ENCODE data around the gene LRRN3.
A peak's percentile ranks its signal among the peaks of the same experiment; 100 is the strongest.
"Not testable (repeated sequence)": the region's sequence is repeated elsewhere in the genome, so short reads cannot be mapped to it uniquely, and the experiment has no call there.

Gene LRRN3

GRCh38 chr7:111090846-111091245 is at the start of gene LRRN3:
Gene LRRN3, plus strand, starts transcription at chr7:111091127. Its CDS starts 31,646 bp downstream, at chr7:111122773.
- DNase-seq (ENCODE audit: low spot score): peak; percentile 54

DNA sequence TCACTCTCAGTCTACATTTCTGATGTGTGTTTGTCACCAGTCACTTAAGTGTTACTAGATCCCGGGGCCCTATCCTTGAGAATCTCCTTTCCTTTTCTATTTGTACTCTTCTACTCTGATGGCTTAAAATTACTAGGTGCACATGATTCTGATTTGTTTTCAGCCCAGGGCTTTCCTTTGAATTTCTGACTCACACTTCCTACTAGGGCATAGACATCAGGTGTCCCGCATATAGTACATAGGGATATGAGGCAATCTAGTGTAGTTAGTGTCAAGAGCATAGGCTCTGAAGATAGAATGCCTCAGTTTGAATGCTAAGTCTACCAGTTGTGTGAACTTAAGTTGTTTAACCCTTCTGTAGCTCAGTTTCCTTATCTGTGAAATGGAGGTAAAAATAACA is 49.4 kb upstream of the LRRN3 start:
- DNase-seq (ENCODE audit: low spot score): no peak

DNA sequence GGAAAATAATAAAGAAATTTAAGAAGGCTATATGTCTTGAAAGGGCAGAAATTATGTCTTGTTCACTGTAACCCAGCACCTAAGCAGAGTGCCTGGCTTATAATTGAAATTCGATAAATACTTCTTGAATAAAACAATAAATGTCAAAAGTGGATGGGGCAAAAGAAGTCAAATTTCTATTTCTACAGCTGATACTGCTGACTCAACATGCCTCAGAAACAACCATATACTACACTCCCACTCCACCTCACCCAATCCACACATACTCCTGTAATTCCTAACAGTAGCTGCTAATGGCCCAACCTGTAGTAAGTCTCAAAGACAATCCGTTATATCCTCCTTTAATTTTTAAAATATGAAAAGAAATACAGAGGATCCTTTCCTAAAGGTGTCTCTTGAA is 48.1 kb upstream of the LRRN3 start:
- no peak for DNase-seq (ENCODE audit: low spot score)

GRCh38 chr7:111043561-111043960 is 47.4 kb upstream of the LRRN3 start:
- DNase-seq (ENCODE audit: low spot score): no peak

DNA sequence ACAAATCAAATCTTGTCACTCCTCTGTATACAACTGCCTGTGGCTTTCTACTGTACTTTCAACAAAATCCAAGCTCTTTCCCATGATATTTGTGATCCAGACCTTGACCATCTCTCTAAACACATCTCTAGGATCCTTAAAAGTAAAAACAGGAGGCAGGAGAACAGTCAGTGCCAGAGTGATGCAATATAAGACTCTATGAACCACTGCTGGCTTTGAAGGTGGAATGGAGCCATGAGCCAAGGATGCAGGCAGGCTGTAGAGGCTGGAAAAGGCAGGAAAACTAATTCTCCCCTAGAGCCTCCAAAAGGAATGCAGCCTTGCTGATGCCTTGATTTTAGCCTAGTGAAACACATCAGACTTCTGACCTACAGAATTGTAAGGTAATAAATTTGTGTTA is 45.5 kb upstream of the LRRN3 start:
- DNase-seq (ENCODE audit: low spot score): no peak

DNA sequence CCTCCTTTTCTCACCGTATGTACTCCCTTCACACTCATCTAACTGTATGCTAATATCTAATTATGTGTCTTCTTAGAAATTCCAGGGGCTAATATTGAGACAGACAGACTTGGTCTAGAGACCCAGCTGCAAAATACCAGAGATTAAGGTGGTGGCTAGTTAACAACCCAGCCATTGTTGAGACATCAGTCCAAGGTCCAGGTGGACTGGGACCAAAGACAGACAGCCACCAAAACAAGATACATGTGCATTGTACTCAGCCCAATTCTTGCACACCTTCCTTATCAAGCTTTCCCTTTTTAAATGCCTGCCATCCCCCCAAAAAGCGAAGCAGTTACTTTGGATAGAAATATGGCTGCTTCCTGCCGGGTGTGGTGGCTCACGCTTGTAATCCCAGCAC is 43.3 kb upstream of the LRRN3 start:
- DNase-seq (ENCODE audit: low spot score): no peak

GRCh38 chr7:111049971-111050680 is 40.8 kb upstream of the LRRN3 start:
- DNase-seq (ENCODE audit: low spot score): no peak

GRCh38 chr7:111050875-111051416 is 40.0 kb upstream of the LRRN3 start:
- no peak for DNase-seq (ENCODE audit: low spot score)

DNA sequence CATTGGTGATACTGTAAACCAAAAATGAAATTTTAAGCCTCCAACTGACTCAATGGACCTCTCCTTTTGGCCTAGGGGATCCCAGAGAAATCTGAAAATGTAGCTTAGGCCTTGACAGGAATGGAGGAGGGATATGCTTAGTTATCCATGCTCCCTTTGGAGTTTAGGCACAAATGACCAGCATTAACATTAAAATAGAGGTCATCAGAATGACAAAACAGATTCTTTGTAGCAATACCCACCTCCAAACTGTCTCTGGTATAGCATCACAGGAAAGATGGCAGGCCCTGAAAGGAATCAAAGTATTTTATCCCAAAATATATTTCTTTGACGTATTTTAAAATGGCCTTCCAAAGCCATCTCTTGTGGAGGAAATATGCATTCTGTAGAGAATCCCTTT is 39.1 kb upstream of the LRRN3 start:
- no peak for DNase-seq (ENCODE audit: low spot score)

- no peak for DNase-seq (ENCODE audit: low spot score)
These were observed 37.9 kb upstream of the LRRN3 start for GRCh38 chr7:111053035-111053434.

GRCh38 chr7:111056371-111056770 is 34.6 kb upstream of the LRRN3 start:
- DNase-seq (ENCODE audit: low spot score): no peak

DNA sequence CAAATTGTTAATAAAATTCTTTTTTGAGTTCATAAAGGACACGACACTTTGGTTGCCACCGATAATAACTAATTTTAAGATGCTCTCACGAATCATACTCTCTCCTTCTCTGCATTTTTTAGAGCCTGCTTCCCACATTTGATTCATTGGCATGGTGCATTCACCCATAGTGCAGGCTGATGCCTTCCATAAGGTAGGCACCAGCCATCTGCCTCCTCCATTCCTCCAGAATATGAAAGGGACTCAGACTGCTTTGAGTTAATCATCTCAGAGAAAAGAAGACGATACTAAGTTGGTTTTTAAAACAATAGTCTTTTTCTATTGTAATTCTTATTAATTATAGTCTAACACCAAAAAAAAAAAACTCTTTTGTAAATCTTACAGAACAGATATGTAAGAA is 33.9 kb upstream of the LRRN3 start:
- DNase-seq (ENCODE audit: low spot score): no peak

DNA sequence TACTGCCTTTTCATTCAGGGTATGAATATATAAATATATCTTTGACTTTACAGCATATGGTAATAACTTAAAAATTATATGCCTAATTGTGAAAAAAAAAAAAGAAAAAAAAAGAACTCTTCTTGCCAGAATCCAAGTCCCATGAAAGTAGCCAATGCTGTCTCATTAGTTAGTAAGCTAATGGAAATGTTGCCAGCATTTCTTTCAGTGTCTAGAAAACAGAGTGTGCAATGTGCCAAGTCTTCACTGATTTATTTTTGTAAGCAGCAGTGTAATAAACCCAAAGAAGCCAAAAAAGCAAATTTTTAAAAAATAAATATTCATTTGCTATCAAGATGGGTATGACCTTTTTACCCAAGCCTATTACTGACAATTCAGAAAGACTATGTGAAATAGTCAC is 31.1 kb upstream of the LRRN3 start:
- DNase-seq (ENCODE audit: low spot score): no peak

GRCh38 chr7:111063166-111063565 is 27.8 kb upstream of the LRRN3 start:
- no peak for DNase-seq (ENCODE audit: low spot score)

- no peak for DNase-seq (ENCODE audit: low spot score)
These were observed 23.7 kb upstream of the LRRN3 start for GRCh38 chr7:111067251-111067650.

GRCh38 chr7:111067682-111068081 is 23.2 kb upstream of the LRRN3 start:
- DNase-seq (ENCODE audit: low spot score): no peak

DNA sequence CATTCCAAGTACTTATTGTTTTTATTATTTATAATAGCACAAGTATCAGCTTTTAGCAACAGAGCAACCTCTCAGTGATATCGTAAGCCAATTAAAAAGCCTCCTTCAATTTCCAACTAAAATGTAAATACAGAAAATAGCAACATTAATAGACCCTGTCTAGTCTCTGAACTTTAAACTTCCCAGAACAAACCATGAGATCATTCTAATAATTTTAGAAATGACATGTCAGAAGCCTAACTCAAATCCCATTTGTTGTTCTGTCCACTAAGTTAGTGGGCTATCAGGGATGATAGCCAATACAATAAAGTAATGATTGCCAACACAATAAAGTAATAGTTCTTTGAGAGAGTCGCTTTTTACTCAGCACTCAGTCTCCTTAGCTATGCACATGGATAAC is 22.3 kb upstream of the LRRN3 start:
- no peak for DNase-seq (ENCODE audit: low spot score)

- no peak for DNase-seq (ENCODE audit: low spot score)
These were observed 19.4 kb upstream of the LRRN3 start for GRCh38 chr7:111071556-111071955.

DNA sequence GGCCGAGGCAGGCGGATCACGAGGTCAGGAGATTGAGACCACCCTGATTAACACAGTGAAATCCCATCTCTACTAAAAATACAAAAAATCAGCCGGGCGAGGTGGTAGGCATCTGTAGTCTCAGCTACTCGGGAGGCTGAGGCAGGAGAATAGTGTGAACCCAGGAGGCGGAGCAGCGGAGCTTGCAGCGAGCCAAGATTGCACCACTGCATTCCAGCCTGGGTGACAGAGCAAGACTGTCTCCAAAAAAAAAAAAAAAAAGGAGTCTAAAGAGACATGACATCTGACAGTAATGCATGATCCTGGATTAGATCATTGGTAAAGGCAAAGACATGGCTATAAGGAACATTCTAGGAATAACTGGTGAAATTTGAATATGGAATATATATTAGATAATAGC is 18.3 kb upstream of the LRRN3 start:
- not testable (repeated sequence) for DNase-seq (ENCODE audit: low spot score)

DNA sequence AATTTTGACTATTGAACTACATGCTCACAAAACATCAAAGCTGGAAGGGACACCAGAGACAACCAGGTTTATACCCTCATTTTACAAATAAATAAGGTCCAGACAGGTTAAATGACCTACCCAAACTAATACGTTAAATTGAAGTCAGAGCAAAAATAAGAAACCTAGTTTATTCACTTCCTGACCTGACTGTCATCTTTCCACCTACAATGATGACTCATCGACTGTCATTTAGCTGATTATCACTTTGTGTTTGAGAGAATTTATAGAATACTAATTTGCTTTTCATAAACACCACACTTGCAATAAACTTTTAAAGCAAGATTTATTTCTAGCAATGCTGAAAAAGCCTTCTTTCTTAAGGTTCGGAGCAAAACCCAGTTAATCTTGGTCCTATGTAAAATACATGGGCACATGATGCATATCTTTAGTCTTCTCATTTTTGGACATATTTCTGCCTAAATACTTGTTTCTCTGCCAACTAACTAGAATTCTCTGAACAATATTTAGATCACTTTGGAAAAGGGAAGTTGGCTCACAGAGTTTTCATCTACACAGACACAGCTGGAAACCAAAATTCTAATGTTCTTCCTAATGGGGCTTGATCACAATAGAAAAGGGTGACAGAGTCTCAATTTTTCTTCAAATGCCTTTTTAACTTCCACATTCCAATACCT is 16.7 kb upstream of the LRRN3 start:
- DNase-seq (ENCODE audit: low spot score): no peak

GRCh38 chr7:111074748-111075146 is 16.2 kb upstream of the LRRN3 start:
- no peak for DNase-seq (ENCODE audit: low spot score)

DNA sequence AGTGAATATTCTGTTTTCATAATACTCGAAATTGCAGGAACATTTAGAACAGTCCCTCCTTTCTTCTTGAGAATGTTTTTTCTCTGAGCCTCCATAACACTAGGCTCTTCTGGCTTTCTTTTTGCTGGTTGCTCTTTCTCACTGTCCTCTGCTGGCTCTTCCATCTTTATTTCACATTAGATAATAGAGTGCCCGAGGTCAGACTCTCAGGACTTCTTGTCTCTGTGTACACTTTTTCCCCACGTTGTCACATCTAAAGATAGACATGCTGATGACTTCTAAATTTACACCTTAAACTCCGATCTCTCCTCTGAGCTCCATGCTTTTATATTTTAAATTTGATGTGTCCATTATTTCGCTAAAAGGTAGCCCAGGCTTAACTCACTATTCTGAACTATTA is 15.4 kb upstream of the LRRN3 start:
- no peak for DNase-seq (ENCODE audit: low spot score)

DNA sequence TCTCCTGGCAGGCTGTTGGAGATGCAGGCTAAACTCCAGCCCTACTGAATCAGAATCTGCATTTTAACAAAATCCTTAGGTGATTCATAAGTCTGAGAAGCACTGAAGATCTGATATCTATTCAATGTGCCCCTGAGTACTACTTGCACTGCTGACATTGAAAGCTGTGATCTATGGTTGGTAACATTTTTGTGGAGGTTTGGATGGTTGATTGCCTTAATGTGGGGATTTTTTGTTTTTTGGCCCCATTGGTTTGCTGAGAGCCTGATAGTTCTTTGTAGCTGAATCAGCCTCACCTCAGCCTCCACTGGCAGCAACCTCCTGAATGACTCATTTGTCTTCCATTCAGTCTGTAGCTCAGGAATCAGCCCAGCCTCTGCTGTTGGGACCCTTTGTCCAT is 14.7 kb upstream of the LRRN3 start:
- no peak for DNase-seq (ENCODE audit: low spot score)

DNA sequence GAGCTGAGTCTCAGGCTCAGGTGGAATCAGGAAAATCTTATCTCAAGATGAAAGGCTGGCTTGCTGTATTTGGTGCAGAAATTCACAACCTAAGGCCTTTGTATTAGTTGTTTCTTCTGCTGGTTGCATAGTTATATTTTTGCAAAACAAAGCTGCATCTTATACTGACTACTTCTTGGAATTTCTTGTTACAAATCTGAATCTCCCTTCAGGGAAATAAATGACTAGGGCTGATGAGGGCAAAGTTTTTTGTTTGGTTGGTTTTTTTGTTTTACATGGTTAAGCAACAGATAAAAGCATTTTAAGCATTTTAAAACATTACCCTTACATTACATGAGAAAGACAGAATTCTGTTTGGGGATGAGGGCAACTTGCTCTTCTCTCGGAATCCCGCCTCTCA is 13.9 kb upstream of the LRRN3 start:
- no peak for DNase-seq (ENCODE audit: low spot score)
